ENCODE data around the gene SFXN1. TPM values are rescaled to one million over a fixed set of nuclear protein-coding genes. Genes with fewer than 3 reads are reported as not detected.

SFXN1 gene
- total and polyA plus RNA-seq, 2 of the 4 experiments (the other 2 are of a cell fraction) = 131 to 410 TPM

DNA sequence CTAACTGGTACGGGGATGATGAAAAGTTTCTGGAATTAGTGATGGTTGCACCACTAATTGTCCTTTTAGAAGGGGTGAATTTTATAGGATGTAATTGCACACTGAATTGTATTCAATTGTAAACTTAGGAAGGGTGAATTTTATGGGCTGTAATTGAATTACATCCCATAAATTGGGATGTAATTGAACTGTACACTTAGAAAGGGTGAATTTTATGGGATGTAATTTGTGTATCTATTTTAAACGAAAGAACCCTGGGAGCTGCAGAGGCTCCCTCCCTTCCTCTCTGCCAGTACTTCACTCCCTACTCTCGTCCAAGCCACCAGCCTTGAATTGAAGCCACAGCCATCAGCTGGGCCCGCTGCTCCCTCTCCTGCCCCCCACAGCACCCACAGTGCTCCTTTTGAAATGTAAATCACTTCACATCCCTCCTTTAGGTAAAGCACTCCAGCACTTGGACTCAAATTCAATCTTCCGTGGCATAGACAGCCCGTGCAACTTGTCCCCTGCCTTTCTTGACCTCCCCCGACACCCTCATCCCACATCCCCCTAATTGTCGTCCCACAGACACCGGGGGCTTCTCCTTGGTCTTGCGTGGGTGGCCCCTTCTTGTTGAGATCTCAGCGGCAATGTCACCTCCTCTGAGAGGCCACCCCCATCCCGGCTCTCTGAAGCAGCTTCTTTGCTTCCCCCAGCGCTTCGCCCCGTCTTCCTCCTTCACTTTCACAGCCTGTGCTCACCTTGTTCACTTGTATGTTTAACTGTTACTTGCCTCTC lies 95.3 kb downstream of the SFXN1 start:
- 7% methylated on average over 3 of the region's 15 CpGs; no CpG with 5 or more reads in 1 of the 2 experiments for WGBS, 2 experiments (ENCODE audit: extremely low coverage in 2 of 2, insufficient read length in 1 of 2)
- Histone ChIP-seq H3K27ac (ENCODE audit: insufficient read depth, low read length) (no peak overlapping the region), H3K27me3 (ENCODE audit: control insufficient read depth, insufficient read depth, low read length) (no peaks in the 10 kb centered on the region), H3K14ac (replicated peaks; ENCODE audit: low read depth, low read length) (no peak overlapping the region), H3K18ac (ENCODE audit: low read depth, low read length) (no peak overlapping the region), H4K20me1 (ENCODE audit: insufficient read depth, low read length) (no peaks in the 10 kb centered on the region), H3K4me2 (ENCODE audit: low read depth, low read length) (no peak overlapping the region), H3K4me3 (ENCODE audit: insufficient read depth, low read depth, low read length) (no peak overlapping the region), H3K79me1 (ENCODE audit: low read depth in 1 of 2, low read length in 2 of 2) (no peaks in the 10 kb centered on the region), H3K9me1 (ENCODE audit: insufficient read depth, low read length) (no peaks in the 10 kb centered on the region), H3K4ac (ENCODE audit: low read depth, low read length) (no peak overlapping the region), H3K9me3 (ENCODE audit: control insufficient read depth, insufficient read depth, low read length) (peaks cover 9% of the 10 kb centered on the region; the same call in 1 of the 2 replicates), H4K91ac (ENCODE audit: insufficient read depth, low read depth, low read length) (no peak overlapping the region), H2BK120ac (ENCODE audit: low read depth, low read length) (no peak overlapping the region), H2BK15ac (ENCODE audit: low read depth, low read length) (no peak overlapping the region), H3K36me3 (ENCODE audit: control insufficient read depth, insufficient read depth, low read length) (no peaks in the 10 kb centered on the region), H3K9ac (ENCODE audit: low read depth, low read length) (no peak overlapping the region), H2BK5ac (ENCODE audit: low read depth, low read length, poor library complexity, severe bottlenecking) (no peak overlapping the region), H2AK9ac (replicated peaks; ENCODE audit: low read depth, low read length, poor library complexity) (no peak overlapping the region), H2BK20ac (ENCODE audit: low read depth, low read length) (no peak overlapping the region), H3K56ac (ENCODE audit: extremely low read depth, insufficient read depth, low read length) (no peak overlapping the region), H3K23ac (ENCODE audit: low read depth, low read length) (no peak overlapping the region), H4K8ac (ENCODE audit: low read depth in 2 of 2, low read length in 2 of 2) (no peak overlapping the region), H3K4me1 (ENCODE audit: control insufficient read depth, insufficient read depth, low read length) (no peaks in the 10 kb centered on the region), H4K5ac (ENCODE audit: low read depth, low read length) (no peak overlapping the region), H2AFZ (replicated peaks; ENCODE audit: low read length, poor library complexity) (no peak overlapping the region), H2AK5ac (ENCODE audit: low read depth, low read length) (no peak overlapping the region)
- ATAC-seq (ENCODE audit: low read depth) = no peak
- no TSS peak for BruUV-seq (replicated peaks)
- no peak for DNase-seq
- dilution Hi-C loops (cut with HindIII; ENCODE audit: low sequenced_read_pairs, unreplicated experiment) (no loop called here), in situ Hi-C loops (cut with MboI; ENCODE audit: low sequenced_read_pairs) (no loop called here), intact Hi-C loops (cut with micrococcal nuclease) (no loop called here)
- ChIA-PET POLR2A (ENCODE audit: unreplicated experiment) (no interaction called here), CTCF (no interaction called here)
- TF ChIP-seq CHD1 (IDR thresholded peaks at IDR 0.05; ENCODE audit: low read depth, low read length) (no peak), MAFK (IDR thresholded peaks at IDR 0.05; ENCODE audit: low read depth, low read length) (no peak), FOS (IDR thresholded peaks at IDR 0.05; ENCODE audit: low read depth, low read length) (no peak), RAD21 (IDR thresholded peaks at IDR 0.05; ENCODE audit: low read length) (no peak), NFE2L2 (IDR thresholded peaks at IDR 0.05; ENCODE audit: low read depth, low read length) (no peak), BHLHE40 (IDR thresholded peaks at IDR 0.05; ENCODE audit: low read depth, low read length) (no peak), RFX5 (IDR thresholded peaks at IDR 0.05; ENCODE audit: low read depth, low read length) (no peak), POLR2A (IDR thresholded peaks at IDR 0.05; ENCODE audit: low read depth, low read length) (no peak)
- TF ChIP-seq, protein P1, sequence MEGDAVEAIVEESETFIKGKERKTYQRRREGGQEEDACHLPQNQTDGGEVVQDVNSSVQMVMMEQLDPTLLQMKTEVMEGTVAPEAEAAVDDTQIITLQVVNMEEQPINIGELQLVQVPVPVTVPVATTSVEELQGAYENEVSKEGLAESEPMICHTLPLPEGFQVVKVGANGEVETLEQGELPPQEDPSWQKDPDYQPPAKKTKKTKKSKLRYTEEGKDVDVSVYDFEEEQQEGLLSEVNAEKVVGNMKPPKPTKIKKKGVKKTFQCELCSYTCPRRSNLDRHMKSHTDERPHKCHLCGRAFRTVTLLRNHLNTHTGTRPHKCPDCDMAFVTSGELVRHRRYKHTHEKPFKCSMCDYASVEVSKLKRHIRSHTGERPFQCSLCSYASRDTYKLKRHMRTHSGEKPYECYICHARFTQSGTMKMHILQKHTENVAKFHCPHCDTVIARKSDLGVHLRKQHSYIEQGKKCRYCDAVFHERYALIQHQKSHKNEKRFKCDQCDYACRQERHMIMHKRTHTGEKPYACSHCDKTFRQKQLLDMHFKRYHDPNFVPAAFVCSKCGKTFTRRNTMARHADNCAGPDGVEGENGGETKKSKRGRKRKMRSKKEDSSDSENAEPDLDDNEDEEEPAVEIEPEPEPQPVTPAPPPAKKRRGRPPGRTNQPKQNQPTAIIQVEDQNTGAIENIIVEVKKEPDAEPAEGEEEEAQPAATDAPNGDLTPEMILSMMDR (conservative IDR thresholded peaks at IDR 0.05; ENCODE audit: low read depth, low read length) = no peak
